NCI-H2196 (cell line): ENCODE data around the gene POC1A.

Source experiments
- DNase-seq: peaks from one replicate; lab custom pipeline; 2025; ENCODE audit not compliant: unreplicated experiment; lab: John Stamatoyannopoulos, UW

POC1A gene

DNA sequence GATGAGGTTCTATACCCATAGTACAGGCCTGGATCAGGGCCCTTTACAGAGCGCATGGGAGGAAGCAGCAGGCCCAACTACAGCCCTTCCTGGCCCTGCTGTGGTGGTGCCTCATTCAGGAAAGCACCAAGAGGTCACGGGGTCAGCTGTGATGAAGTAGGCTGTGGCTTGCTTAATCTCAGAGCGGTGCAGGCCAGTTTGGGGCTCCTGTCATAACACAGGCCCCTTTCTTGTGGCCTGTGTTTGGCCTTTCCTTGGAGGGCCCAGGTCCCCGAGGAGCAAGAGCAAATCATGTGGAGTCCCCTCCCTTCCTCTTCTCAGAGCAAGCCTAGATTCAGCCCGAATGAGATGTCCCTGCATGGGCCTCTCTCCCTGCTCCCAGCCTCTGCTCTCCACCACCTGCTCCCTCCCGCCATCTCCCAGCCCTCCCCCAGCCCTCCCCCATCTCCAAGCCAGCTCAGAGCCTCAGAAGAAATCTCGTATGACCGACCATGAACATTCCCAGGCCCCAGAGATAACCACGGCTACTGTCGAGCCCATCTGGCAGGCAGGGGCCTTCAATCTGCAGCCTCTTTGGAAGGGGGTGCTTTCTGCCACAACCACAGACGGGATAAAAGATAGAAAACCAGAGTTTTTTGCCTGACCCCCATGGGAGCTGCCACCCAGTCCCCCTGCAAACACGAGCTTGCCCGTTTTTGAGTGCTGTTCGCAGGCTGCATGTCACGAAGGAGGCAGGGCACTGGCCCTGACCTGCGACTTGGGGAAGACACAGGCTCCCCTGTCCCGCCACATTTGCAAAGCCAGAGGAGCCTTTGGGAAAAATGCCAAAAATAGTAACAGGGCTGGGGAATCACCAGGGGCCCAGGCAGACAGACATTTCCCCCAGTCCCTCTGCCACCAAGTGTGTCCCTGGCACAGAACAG lies 65.5 kb downstream of the POC1A start:
- no peak for DNase-seq

DNA sequence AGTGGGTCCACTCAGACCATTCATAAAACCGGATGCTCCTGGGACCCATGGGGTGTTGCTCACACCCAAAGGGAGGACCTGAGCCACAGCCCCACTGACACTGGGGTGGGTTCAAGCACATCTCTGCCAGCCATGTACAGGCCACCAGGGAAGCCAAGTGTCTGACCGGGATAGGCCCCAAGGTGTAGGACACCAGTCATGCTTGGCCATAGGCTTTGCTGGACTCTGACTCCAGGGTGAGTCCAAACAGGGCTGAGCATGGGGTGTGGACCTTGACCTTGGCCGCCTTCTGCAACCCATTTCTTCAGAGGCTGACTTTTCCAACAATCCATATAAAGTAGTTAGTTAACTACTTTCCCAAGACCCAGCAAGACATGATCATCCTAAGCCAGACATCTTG lies 66.5 kb downstream of the POC1A start:
- DNase-seq, result no peak

DNA sequence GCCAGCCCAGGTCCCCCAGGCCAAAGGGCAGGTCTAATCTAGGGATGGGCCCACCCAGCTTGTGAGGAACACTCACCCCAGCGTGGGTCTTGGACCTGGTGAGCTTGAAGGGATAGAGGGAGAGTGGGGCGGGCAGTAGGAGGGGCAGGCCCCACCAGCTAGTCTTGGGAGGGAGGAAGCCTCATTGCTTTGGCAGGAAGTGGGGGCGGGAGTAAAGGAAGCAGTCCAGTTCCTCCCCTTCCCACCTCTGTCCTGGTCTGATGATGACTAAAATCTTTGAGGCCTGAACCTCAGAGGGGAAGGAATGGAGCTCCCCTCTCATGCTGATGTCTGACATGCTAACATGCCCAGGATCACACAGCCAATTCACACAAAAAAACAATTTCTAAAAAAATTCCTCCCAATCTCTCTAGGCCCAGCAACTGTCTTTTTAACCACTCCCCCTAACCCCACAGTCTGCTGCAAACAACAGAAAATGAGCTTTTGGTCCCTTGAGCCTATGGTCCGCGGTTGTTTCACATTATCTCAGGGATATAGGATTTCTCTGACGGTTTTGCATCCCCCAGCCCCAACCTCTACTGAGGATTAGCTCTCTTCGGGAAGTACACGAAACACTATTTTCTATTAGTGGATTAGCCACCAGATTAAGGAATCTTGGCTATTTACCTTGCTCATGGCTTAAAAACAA lies 67.1 kb downstream of the POC1A start:
- no peak for DNase-seq

- DNase-seq, result no peak
These were observed 67.8 kb downstream of the POC1A start for GRCh38 chr3:52086461-52086860.

GRCh38 chr3:52085681-52086282 lies 68.4 kb downstream of the POC1A start:
- no peak for DNase-seq

DNA sequence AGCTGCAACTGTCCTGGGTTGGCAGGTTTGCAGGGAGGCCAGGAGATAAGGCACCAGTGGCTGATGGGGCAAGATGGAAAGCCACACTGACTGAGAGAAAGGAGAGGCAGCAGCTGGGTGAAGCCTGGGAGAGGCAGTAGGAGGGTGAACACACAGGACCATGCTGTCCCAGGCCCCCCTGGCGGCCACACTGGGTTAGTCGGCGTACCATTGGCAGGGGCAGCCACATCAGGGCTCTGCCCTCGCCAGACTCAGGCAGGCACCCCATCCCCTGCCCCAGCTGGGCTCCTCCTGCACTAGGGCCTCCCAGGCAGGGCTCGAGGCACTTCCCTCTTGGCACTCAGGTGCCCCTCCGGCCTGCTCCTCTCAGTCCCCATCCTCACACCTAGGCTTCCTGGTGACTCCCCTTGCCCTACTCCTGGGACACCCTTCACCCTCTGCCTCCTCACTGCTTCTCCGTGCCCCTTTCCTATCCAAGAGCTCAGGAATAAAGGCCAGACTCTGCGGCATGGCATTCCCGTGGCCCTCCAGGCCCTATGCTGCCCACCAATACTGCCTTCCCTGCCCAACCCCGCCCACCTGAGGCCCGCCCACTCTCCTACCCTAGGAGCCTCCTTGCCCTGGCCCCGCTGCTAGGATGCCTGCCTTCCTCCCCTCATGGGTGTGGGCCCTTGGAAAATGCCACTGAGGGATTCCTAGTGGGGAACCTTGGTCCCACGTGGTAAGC lies 69.1 kb downstream of the POC1A start:
- DNase-seq, result no peak

DNA sequence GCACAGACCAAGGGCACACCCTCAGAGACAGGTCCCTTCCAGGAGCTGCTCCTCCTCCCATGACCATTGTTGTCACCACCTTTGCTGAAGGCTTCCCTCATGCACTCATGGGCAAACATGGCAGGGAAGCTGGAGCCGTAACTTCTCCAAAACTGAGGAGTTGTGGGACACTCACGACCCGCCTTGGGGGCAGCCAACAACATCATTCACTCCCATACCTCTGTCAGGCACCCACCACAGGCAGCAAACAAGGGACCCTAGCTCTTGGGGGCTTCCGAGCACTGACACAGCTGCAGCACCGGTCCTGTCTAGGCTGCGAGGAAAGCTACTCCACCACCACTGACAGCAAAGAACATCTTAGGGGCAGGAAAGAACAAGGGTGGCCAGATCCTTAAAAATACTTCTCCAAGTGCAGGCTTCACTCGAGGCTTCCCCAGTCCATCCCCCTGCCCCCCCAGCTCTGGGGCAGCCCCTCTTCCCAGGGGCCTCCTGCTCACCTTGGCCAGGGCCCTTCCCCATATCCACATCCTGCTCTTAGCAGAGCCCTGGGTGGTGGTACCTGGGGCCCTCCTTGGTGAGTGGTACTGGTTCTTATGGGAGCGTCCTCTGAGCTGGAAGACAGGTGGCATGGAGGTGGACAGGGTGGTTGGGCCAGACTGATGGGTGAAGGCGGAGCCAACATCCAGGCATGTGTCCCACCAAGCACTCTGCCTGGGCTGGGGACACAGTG lies 69.8 kb downstream of the POC1A start:
- no peak for DNase-seq

- DNase-seq, result no peak
These were observed 70.6 kb downstream of the POC1A start for GRCh38 chr3:52083556-52084087.

DNA sequence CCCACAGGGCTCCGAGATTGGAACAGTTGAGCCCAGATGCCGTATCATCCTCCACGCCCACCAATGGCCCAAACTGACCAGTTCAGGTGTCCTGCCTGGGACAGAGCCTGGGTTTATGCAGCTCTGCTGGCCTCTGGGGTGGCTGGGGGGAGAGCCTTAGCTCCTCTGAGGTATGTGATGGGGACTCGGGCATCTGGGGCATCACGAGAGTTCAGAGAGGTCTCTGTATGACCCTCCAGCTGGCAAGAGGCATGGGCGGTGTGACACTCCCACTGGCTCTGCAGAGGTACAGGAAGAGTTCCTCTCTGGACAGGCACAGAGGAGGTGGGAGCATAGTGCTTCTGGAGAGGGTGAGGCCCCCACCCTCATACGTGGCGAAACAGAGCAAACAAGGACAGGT lies 71.3 kb downstream of the POC1A start:
- DNase-seq, result no peak

DNA sequence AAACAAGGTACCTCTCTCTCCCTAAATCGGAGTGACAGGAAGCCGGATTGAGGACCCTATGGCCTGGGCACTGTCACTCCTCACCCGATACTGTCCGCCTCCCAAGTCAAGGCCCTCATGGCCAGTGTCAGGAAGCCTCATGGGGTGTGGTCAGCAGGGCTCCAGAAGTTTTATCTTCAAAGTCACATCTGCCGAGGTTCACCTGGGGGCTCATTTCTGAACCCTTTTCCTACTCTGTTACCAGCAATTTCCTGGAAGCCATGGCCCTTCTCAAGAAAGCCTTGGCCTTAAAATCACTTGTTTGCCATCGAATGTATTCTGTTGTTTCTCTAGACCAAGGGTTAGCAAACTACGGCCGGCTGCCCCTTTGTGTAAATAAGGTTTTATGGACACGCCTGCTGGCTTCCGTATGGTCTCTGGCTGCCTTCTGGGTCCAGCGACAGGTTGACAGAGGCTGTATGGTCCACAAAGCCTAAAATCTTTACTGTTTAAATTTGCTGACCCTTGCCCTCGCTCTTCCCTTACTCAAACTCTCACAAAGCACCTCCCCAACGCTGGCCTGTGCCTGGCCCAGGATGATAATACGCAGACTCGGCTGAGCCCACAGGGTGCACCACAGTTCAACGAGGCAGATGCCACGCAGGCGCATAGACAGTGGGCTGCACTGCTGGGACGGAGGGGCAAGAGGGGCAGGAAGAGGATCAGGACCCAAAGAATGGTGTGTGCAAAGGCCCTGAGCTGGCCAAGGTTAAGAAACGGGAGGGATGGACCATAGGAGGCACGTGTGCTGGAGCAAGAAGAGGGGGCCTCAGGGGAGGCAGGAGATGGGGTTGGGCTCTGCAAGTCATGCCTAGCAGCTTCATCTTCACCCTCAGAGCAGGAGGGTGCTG lies 73.1 kb downstream of the POC1A start:
- DNase-seq, result no peak

DNA sequence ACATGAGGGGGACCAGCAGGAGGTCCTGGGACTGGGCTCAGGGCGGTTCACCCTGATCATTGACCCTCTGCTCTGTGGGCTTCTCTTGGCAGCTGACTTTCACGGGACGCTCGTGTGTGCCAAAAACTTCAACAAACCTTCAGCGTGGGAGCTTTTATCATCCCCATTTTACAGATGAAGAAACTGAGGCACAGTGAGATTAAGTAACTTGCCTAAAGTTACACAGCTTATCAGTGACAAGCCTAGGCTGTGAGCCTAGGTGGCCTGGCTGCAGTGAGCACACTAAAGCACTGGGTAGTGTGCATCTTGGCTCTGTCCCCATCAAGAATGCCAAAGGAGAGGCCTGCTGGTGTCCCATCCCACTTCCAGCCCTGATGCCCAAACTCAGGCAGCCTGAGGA lies 74.3 kb downstream of the POC1A start:
- no peak for DNase-seq

DNA sequence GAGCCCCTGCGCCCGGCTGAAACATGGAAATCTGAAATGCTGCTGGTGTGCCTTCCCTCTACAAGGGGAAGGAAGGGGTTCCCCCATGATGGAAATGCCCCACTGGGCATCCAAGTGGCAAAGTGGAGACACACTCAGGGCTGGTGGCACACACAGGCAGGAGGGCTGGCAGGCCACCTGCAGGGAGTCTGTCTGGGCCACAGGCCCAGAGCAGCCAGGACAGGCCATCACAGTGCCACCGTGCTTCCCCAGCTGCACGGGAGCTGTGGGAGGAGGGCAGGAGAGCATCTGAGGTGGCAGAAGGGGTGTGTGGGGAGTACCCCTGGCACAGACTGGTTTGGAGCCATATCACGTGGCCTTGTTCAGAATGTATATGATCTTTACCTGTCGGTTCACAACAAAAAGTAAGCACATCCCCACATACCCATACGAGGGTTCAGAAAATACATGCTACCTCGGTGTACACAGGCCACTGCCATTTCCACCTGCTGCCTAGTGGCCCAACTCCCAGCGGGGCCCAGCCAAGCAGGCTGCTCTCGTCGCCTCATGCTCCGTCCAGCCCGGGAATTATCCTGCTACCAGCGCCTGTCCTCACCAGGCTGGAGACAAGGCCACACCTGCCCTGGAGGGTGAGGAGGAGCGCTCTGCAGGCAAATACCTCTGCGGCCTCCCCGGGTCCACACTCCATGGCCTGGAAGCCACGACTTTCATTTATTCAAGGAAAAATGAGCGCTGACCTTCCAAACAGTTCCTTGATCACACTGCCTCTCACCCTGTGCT lies 75.3 kb downstream of the POC1A start:
- DNase-seq, result no peak

- DNase-seq, result no peak
These were observed 76.3 kb downstream of the POC1A start for GRCh38 chr3:52077925-52078324.

- no peak for DNase-seq
These were observed 77.1 kb downstream of the POC1A start for GRCh38 chr3:52076896-52077780.

- DNase-seq, result no peak
These were observed 80.7 kb downstream of the POC1A start for GRCh38 chr3:52073490-52073889.

DNA sequence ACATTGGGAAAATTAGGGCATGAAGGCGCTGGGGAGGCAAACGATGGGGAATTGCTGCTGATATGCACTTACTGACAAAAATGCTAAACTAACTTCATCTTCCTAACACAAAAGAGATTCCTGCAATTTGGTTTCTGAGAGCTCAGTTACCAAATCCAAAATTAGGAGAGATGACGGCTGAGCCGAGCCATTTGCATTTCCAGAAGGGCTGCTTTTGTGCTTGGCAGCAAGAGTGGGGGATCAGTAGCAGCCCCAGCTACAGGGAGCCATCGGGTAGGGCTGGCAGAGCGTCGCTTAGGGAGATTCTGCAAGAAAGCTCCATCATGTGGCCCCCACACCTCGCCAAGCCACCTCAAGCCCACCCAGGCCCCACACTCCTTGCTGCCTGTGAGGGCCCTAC lies 81.8 kb downstream of the POC1A start:
- DNase-seq, result no peak

GRCh38 chr3:52072020-52072419 lies 82.2 kb downstream of the POC1A start:
- DNase-seq, result no peak
